ENCODE results near the gene VPS11.

GRCh38 chr11:119056421-119056999 is 11.1 kb upstream of the VPS11 start:
- TF ChIP-seq CTCF (IDR thresholded peaks at IDR 0.05; ENCODE audit: low read length) (peak; percentile 8; the same call in 1 of the 2 replicates), EZH2 (optimal IDR thresholded peaks at IDR 0.05; ENCODE audit: low read depth, low read length) (no peak)

Measured in MM.1S (cell line).